Caco-2 (cell line): ENCODE measurements around the gene DPM2. TPM values are rescaled to one million over a fixed set of nuclear protein-coding genes. Genes with fewer than 3 reads are reported as not detected.
A peak's percentile ranks its signal among the peaks of the same experiment; 100 is the strongest.

Experiments
- BruUV-seq: library from RNA; stranded (reverse); fragments of 400-500 nt; replicated peaks from 2 replicates; lab custom pipeline; 2021; lab: Mats Ljungman, UMichigan
- CTCF ChIA-PET: fragments of 300-600 bp; sonication (Branson Sonifier 250); formaldehyde crosslinking; loops from one replicate; lab custom pipeline; 2022; ENCODE audit warnings: antibody characterized with exemption; lab: Charles Lee
- POLR2A ChIA-PET: fragments of 300-600 bp; sonication (Branson Sonifier 250); formaldehyde crosslinking; loops from one replicate; lab custom pipeline; 2022; ENCODE audit warnings: antibody characterized with exemption; lab: Charles Lee
- DNase-seq, 2 experiments: peaks; one replicate each; pipeline versions ENCODE4 v3.0.0 to v3.0.0-alpha.2; 2020 to 2022
- H3K27me3 ChIP-seq: replicated peaks from 2 replicates; pipeline ENCODE4 v1.6.0; 2011; ENCODE audit warnings: low read length; ENCODE audit not compliant: control insufficient read depth, insufficient read depth
- H3K36me3 ChIP-seq: 2 replicates; pipeline ENCODE4 v1.5.1; 2011; ENCODE audit warnings: low read length; ENCODE audit not compliant: control insufficient read depth, insufficient read depth
- H3K4me1 ChIP-seq: fragments of 250-450 bp; sonication (Bioruptor Pico); 2 replicates; pipeline ENCODE4 v1.5.1; 2020; ENCODE audit warnings: mild to moderate bottlenecking
- H3K4me3 ChIP-seq: 2 replicates; pipeline ENCODE4 v1.5.1; 2011; ENCODE audit warnings: low read depth, mild to moderate bottlenecking, control low read depth, low read length
- H3K9me3 ChIP-seq: fragments of 250-450 bp; sonication (Bioruptor Pico); 2 replicates; pipeline ENCODE4 v1.5.1; 2020; ENCODE audit warnings: mild to moderate bottlenecking, moderate library complexity
- H3K27ac Mint-ChIP-seq: one replicate; pipeline ENCODE4 v1.8.0; 2022; ENCODE audit warnings: mixed read lengths; ENCODE audit not compliant: unreplicated experiment
- H3K27me3 Mint-ChIP-seq: one replicate; pipeline ENCODE4 v1.8.0; 2022; ENCODE audit warnings: mixed read lengths; ENCODE audit not compliant: insufficient read depth, unreplicated experiment
- H3K36me3 Mint-ChIP-seq: one replicate; pipeline ENCODE4 v1.8.0; 2022; ENCODE audit warnings: mild to moderate bottlenecking, mixed read lengths; ENCODE audit not compliant: insufficient read depth, unreplicated experiment
- H3K4me1 Mint-ChIP-seq: one replicate; pipeline ENCODE4 v1.8.0; 2022; ENCODE audit warnings: low read depth, mixed read lengths; ENCODE audit not compliant: unreplicated experiment
- H3K4me3 Mint-ChIP-seq: one replicate; pipeline ENCODE4 v1.8.0; 2022; ENCODE audit warnings: mild to moderate bottlenecking, moderate library complexity, mixed read lengths; ENCODE audit not compliant: unreplicated experiment
- H3K9me3 Mint-ChIP-seq: one replicate; pipeline ENCODE4 v1.8.0; 2022; ENCODE audit warnings: mixed read lengths; ENCODE audit not compliant: unreplicated experiment
- intact Hi-C: fragments of 100-400 bp; cut with micrococcal nuclease; formaldehyde crosslinking; loops from one replicate; pipeline ENCODE4 v1.10.0; 2022; ENCODE audit not compliant: unreplicated experiment
- total RNA-seq: library from RNA; stranded (reverse); gene quantifications from 2 replicates; pipeline ENCODE4 v1.2.3, GENCODE V29; 2022
- TF ChIP-seq, protein P1 (sequence below), 2 experiments: fragments of 200-600 bp in 1 of 2; IDR thresholded peaks; 1 replicate in 1 of 2; 2 replicates in 1 of 2; pipeline versions ENCODE4 v1.5.1 to v1.8.0; 2011 to 2022; ENCODE audit warnings: antibody characterized with exemption in 1 of 2, control low read depth in 1 of 2, inconsistent platforms in 1 of 2, low read depth in 1 of 2, low read length in 1 of 2, mild to moderate bottlenecking in 1 of 2, moderate library complexity in 1 of 2; ENCODE audit not compliant: insufficient read depth in 1 of 2, severe bottlenecking in 1 of 2, unreplicated experiment in 1 of 2

Gene DPM2
- total RNA-seq, 1 experiment from 2014 or later, result 38.7 TPM

DNA sequence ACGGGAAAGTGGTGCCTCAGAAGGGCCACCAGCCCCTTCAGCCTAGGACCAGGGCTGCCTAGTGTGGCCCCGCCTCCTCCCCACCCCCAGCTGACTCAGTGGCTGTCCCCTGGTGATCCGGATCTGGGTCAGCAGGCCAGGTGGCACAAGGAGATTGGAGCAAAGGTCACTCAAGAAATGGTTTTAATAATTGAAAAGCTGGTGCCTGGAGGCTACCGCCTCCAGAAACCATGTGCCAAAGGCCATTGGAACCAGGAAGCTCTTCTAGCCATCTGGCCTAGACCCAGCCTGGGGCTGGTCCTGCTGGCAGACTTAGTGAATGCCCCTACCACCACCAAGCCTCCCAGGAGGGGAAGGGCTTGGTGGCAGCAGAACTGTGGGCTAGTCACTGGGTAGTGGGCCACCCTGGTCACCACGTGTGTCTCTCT, 22.3 kb downstream of the DPM2 start:
- peaks cover 44% of the 10 kb centered on the region for H3K4me1 ChIP-seq
- POLR2A ChIA-PET, result interaction anchor here (0.5 kb wide), 1 partner anchor 527 kb away, joined by 3 read pairs; no protein-coding TSS in a partner anchor
- TF ChIP-seq, protein P1, sequence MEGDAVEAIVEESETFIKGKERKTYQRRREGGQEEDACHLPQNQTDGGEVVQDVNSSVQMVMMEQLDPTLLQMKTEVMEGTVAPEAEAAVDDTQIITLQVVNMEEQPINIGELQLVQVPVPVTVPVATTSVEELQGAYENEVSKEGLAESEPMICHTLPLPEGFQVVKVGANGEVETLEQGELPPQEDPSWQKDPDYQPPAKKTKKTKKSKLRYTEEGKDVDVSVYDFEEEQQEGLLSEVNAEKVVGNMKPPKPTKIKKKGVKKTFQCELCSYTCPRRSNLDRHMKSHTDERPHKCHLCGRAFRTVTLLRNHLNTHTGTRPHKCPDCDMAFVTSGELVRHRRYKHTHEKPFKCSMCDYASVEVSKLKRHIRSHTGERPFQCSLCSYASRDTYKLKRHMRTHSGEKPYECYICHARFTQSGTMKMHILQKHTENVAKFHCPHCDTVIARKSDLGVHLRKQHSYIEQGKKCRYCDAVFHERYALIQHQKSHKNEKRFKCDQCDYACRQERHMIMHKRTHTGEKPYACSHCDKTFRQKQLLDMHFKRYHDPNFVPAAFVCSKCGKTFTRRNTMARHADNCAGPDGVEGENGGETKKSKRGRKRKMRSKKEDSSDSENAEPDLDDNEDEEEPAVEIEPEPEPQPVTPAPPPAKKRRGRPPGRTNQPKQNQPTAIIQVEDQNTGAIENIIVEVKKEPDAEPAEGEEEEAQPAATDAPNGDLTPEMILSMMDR (IDR thresholded peaks at IDR 0.05; ENCODE audit: insufficient read depth in 1 of 2, low read depth in 1 of 2, low read length in 1 of 2, severe bottlenecking in 1 of 2, unreplicated experiment in 1 of 2), result no peak
- Mint-ChIP-seq H3K36me3 (no peaks in the 10 kb centered on the region), H3K4me3 (no peak overlapping the region), H3K4me1 (peaks cover 7% of the 10 kb centered on the region), H3K27ac (no peak overlapping the region), H3K27me3 (no peaks in the 10 kb centered on the region), H3K9me3 (no peaks in the 10 kb centered on the region)
- no peaks in the 10 kb centered on the region for H3K9me3 ChIP-seq
- DNase-seq, result no peak
- H3K4me3 ChIP-seq, result no peak overlapping the region
- no peaks in the 10 kb centered on the region; the same call in 1 of the 2 replicates for H3K36me3 ChIP-seq
- CTCF ChIA-PET, result interaction anchor here (0.8 kb wide), 1 partner anchor 180 kb away, joined by 3 read pairs; the partner anchor contains the start of gene TOR2A
- intact Hi-C loops, result loop anchor here (5.0 to 10.0 kb wide), 4 partner anchors 43 to 691 kb away; partner anchors contain the start of genes CDK9 and TOR2A
- no TSS peak for BruUV-seq
- H3K27me3 ChIP-seq, result no peaks in the 10 kb centered on the region

DNA sequence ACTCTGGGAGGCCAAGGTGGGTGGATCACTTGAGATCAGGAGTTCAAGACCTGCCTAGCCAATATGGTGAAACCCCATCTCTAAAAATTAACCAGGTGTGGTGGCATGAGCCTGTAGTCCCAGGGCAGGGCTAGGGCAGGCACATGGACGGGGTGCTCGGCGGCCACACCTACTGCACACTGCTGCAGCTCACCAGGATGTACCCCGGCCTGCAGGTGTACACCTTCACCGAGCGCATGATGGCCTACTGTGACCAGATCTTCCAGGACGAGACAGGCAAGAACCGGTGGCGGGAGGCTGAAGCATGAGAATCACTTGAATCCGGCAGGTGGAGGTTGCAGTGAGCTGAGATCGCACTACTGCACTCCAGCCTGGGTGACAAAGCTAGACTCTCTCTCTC, 24.0 kb downstream of the DPM2 start:
- TF ChIP-seq, protein P1 (IDR thresholded peaks at IDR 0.05; ENCODE audit: insufficient read depth in 1 of 2, low read depth in 1 of 2, low read length in 1 of 2, severe bottlenecking in 1 of 2, unreplicated experiment in 1 of 2), result no peak
- ChIA-PET POLR2A (no interaction called here), CTCF (no interaction called here)
- no peaks in the 10 kb centered on the region for H3K27me3 ChIP-seq
- H3K36me3 ChIP-seq, result no peaks in the 10 kb centered on the region; the same call in 1 of the 2 replicates
- no TSS peak for BruUV-seq
- Mint-ChIP-seq H3K4me1 (peaks cover under 1% of the 10 kb centered on the region), H3K27ac (no peak overlapping the region), H3K36me3 (no peaks in the 10 kb centered on the region), H3K9me3 (no peaks in the 10 kb centered on the region), H3K4me3 (no peak overlapping the region), H3K27me3 (no peaks in the 10 kb centered on the region)
- intact Hi-C loops, result loop anchor here (10.0 kb wide), 1 partner anchor 689 kb away; no protein-coding TSS in a partner anchor
- peaks cover 39% of the 10 kb centered on the region for H3K4me1 ChIP-seq
- no peaks in the 10 kb centered on the region for H3K9me3 ChIP-seq
- no peak overlapping the region for H3K4me3 ChIP-seq
- no peak for DNase-seq

DNA sequence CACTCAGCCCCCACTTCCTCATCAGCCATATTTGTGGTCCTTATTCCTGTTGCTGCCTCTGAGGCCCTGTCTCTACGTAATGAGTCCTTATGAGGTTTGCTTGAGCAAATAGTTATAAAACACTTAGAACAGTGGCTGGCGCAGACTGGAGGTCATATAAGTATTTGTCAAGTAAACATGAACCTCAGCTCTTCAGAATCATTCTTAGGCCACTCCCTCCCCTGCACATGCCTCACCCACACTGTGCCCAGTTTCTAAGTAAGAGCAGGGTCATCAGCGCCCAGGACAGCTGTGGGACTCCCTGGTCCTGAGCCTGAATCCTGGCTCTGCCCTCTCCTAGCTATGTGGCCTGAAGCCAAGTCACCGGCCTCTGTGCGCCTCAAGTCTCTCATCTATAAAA, 24.8 kb downstream of the DPM2 start:
- POLR2A ChIA-PET, result interaction anchor here (0.6 kb wide), 1 partner anchor 303 kb away, joined by 7 read pairs; no protein-coding TSS in a partner anchor
- intact Hi-C loops, result loop anchor here (10.0 kb wide), 1 partner anchor 688 kb away; no protein-coding TSS in a partner anchor
- Mint-ChIP-seq H3K27ac (no peak overlapping the region), H3K36me3 (no peaks in the 10 kb centered on the region), H3K4me3 (no peak overlapping the region), H3K27me3 (no peaks in the 10 kb centered on the region), H3K9me3 (no peaks in the 10 kb centered on the region), H3K4me1 (no peaks in the 10 kb centered on the region)
- peak; percentile 65 to 74 for DNase-seq
- Histone ChIP-seq H3K4me1 (peaks cover 39% of the 10 kb centered on the region), H3K36me3 (no peaks in the 10 kb centered on the region; the same call in 1 of the 2 replicates), H3K9me3 (no peaks in the 10 kb centered on the region), H3K27me3 (no peaks in the 10 kb centered on the region), H3K4me3 (no peak overlapping the region)
- CTCF ChIA-PET, result interaction anchor here (0.6 to 1.1 kb wide), 3 partner anchors 8 to 321 kb away, joined by 3 to 7 read pairs (median 6); partner anchors contain the start of gene TOR2A
- TF ChIP-seq, protein P1 (IDR thresholded peaks at IDR 0.05; ENCODE audit: insufficient read depth in 1 of 2, low read depth in 1 of 2, low read length in 1 of 2, severe bottlenecking in 1 of 2, unreplicated experiment in 1 of 2), result no peak
- BruUV-seq, result no TSS peak
